HepG2 (cell line): ENCODE data around the gene CEACAM18. TPM values are rescaled to one million over a fixed set of nuclear protein-coding genes. Genes with fewer than 3 reads are reported as not detected.
A peak's percentile ranks its signal among the peaks of the same experiment; 100 is the strongest.

ENCODE experiments used
- AGO1 ChIP-seq: fragments of 200-400 bp; formaldehyde crosslinking; IDR thresholded peaks from 2 replicates; pipeline ENCODE4 v1.6.1; 2017; ENCODE audit warnings: mild to moderate bottlenecking, low read depth, low read length, moderate library complexity; ENCODE audit not compliant: poor library complexity, severe bottlenecking
- ARID5B ChIP-seq: IDR thresholded peaks from 2 replicates; pipeline ENCODE4 v1.4.0; 2020; ENCODE audit warnings: mild to moderate bottlenecking, missing genetic modification reagents
- ATF4 ChIP-seq, 2 experiments: fragments of 450-650 bp in 1 of 2; sonication (generic) in 1 of 2; formaldehyde crosslinking; IDR thresholded peaks; 2 replicates each; pipeline versions ENCODE4 v1.5.0 to v1.8.0; 2020 to 2022; ENCODE audit warnings: mild to moderate bottlenecking in 1 of 2, missing genetic modification reagents in 1 of 2
- ELF4 ChIP-seq: sonication (generic); formaldehyde crosslinking; IDR thresholded peaks from 2 replicates; pipeline ENCODE4 v1.5.0; 2020; ENCODE audit warnings: missing genetic modification reagents, mild to moderate bottlenecking, moderate library complexity, borderline replicate concordance
- ETV5 ChIP-seq: IDR thresholded peaks from 2 replicates; pipeline ENCODE4 v1.6.1; 2018; ENCODE audit warnings: missing biosample characterization, missing genetic modification reagents, inconsistent platforms, borderline replicate concordance
- IKZF5 ChIP-seq: IDR thresholded peaks from 2 replicates; pipeline ENCODE4 v1.6.1; 2018; ENCODE audit warnings: missing genetic modification reagents, mild to moderate bottlenecking, missing compliant biosample characterization
- KLF6 ChIP-seq: IDR thresholded peaks from 2 replicates; pipeline ENCODE4 v1.8.0; 2016; ENCODE audit warnings: missing biosample characterization, missing genetic modification reagents
- NKX3-1 ChIP-seq: sonication (generic); formaldehyde crosslinking; IDR thresholded peaks from 2 replicates; pipeline ENCODE4 v1.5.0; 2020; ENCODE audit warnings: missing genetic modification reagents
- SKIL ChIP-seq: sonication (generic); formaldehyde crosslinking; IDR thresholded peaks from 2 replicates; pipeline ENCODE4 v1.8.0; 2022; ENCODE audit warnings: missing genetic modification reagents, mild to moderate bottlenecking, moderate library complexity, borderline replicate concordance
- THAP11 ChIP-seq: IDR thresholded peaks from 2 replicates; pipeline ENCODE4 v1.6.1; 2016; ENCODE audit warnings: missing biosample characterization, missing genetic modification reagents
- ZBTB20 ChIP-seq: sonication (generic); formaldehyde crosslinking; IDR thresholded peaks from 2 replicates; pipeline ENCODE4 v1.8.1; 2023; ENCODE audit warnings: missing genetic modification reagents, low read depth, mild to moderate bottlenecking, borderline replicate concordance
- ZNF331 ChIP-seq: sonication (generic); formaldehyde crosslinking; IDR thresholded peaks from 2 replicates; pipeline ENCODE4 v1.4.0; 2020; ENCODE audit warnings: missing genetic modification reagents
- ZNF441 ChIP-seq: sonication (generic); formaldehyde crosslinking; IDR thresholded peaks from 2 replicates; pipeline ENCODE4 v1.7.0; 2021; ENCODE audit warnings: missing genetic modification reagents, borderline replicate concordance
- ZNF530 ChIP-seq: sonication (generic); formaldehyde crosslinking; IDR thresholded peaks from 2 replicates; pipeline ENCODE4 v1.5.0; 2020; ENCODE audit warnings: low read depth, mild to moderate bottlenecking, missing genetic modification reagents
- ZNF574 ChIP-seq: sonication (generic); formaldehyde crosslinking; IDR thresholded peaks from 2 replicates; pipeline ENCODE4 v1.4.0; 2020; ENCODE audit warnings: missing genetic modification reagents
- ZNF780A ChIP-seq: sonication (generic); formaldehyde crosslinking; IDR thresholded peaks from 2 replicates; pipeline ENCODE4 v1.8.0; 2022; ENCODE audit warnings: mild to moderate bottlenecking, missing genetic modification reagents, moderate library complexity
- polyA plus RNA-seq, 8 experiments: library from polyadenylated mRNA; depleted of rRNA in 3 of 8; stranded (reverse) in 7 of 8; unstranded in 1 of 8; fragments of >200 nt; fragmentation: Illumina TruSeq in 4 of 8; extraction: Trizol in 4 of 8; gene quantifications; 2 replicates each; pipeline versions ENCODE4 v1.2.1 to v1.2.3, GENCODE V29; 2011 to 2016; ENCODE audit warnings: low read depth in 4 of 8, missing spikeins in 1 of 8, mixed read lengths in 1 of 8; ENCODE audit not compliant: insufficient read depth in 1 of 8
- total RNA-seq, 5 experiments: library from RNA; depleted of rRNA; stranded (reverse); fragments of >200 nt; fragmentation: Illumina TruSeq; extraction: Trizol; gene quantifications; 2 replicates each; pipeline ENCODE4 v1.2.3, GENCODE V29; 2016; ENCODE audit warnings: low read depth in 1 of 5

CEACAM18 gene
- total and polyA plus RNA-seq, 2 of the 13 experiments (the other 11 are each of a cell fraction or from before 2014, with no cell fraction given) = not detected

GRCh38 chr19:51480590-51480989 is 2.3 kb downstream of the CEACAM18 start (continued):
- 0 out of 2 replicates have a peak, but pooled peaks have one; percentile 26 for TF ChIP-seq ZNF574 (CRISPR knock-in tag)
- no peak for TF ChIP-seq ETV5 (CRISPR knock-in tag)
- TF ChIP-seq ZNF331 (CRISPR knock-in tag) = 0 out of 2 replicates have a peak, but pooled peaks have one; percentile 48
- TF ChIP-seq KLF6 (CRISPR knock-in tag) = peak; percentile 87; the same call in 1 of the 2 replicates
- no peak for TF ChIP-seq ELF4 (CRISPR knock-in tag)
- TF ChIP-seq NKX3-1 (CRISPR knock-in tag) = 0 out of 2 replicates have a peak, but pooled peaks have one; percentile 46
- peak; percentile 35; the same call in 1 of the 2 replicates for TF ChIP-seq IKZF5 (CRISPR knock-in tag)
- peak; percentile 16; the same call in 1 of the 2 replicates for TF ChIP-seq SKIL (CRISPR knock-in tag)
- peak; percentile 93; the same call in 1 of the 2 replicates for TF ChIP-seq ZNF441
- peak; percentile 37; the same call in 1 of the 2 replicates for TF ChIP-seq THAP11 (CRISPR knock-in tag)
- 0 out of 2 replicates have a peak, but pooled peaks have one; percentile 16 for TF ChIP-seq ARID5B
- 0 out of 2 replicates have a peak, but pooled peaks have one; percentile 39 for TF ChIP-seq ZNF530 (CRISPR knock-in tag)
- TF ChIP-seq AGO1 = no peak
- TF ChIP-seq ATF4 (CRISPR knock-in tag; IDR thresholded peaks at IDR 0.05) = 0 out of 4 replicates have a peak, but pooled peaks of 1 of the 2 experiments have one; percentile 14
- 0 out of 2 replicates have a peak, but pooled peaks have one; percentile 34 for TF ChIP-seq ZBTB20 (CRISPR knock-in tag)
- 0 out of 2 replicates have a peak, but pooled peaks have one; percentile 43 for TF ChIP-seq ZNF780A (CRISPR knock-in tag)
